Endothelial cell of umbilical vein (primary cell): ENCODE results near the gene RPS23. TPM values are rescaled to one million over a fixed set of nuclear protein-coding genes. Genes with fewer than 3 reads are reported as not detected.

Experiments used
- BruUV-seq: library from RNA; stranded (reverse); fragments of 400-500 nt; replicated peaks from 2 replicates; lab custom pipeline; 2021; lab: Mats Ljungman, UMichigan
- CTCF ChIA-PET: fragments of 300-600, 350-600 bp; sonication (Branson Sonifier 250); formaldehyde crosslinking; loops from one replicate; lab custom pipeline; 2021; ENCODE audit warnings: antibody characterized with exemption, inconsistent platforms; lab: Charles Lee
- POLR2A ChIA-PET: fragments of 300-600, 350-600 bp; sonication (Branson Sonifier 250); formaldehyde crosslinking; loops from one replicate; lab custom pipeline; 2021; ENCODE audit warnings: antibody characterized with exemption, inconsistent platforms; lab: Charles Lee
- DNase-seq: peaks from one replicate; pipeline ENCODE4 v3.0.0-alpha.2; 2011; ENCODE audit warnings: low read depth, low spot score
- FAIRE-seq: peaks from 2 replicates; lab custom pipeline; 2011; peaks lifted over from hg19 to GRCh38; lab: Jason Lieb, UNC
- H2AFZ ChIP-seq: 2 replicates; pipeline ENCODE4 v1.6.0; 2012; ENCODE audit warnings: low read depth, low read length, control low read depth, inconsistent platforms
- H3K27ac ChIP-seq: 2 replicates; pipeline ENCODE4 v1.5.1; 2011; ENCODE audit warnings: low read depth, mild to moderate bottlenecking, control low read depth, low read length, moderate library complexity; ENCODE audit not compliant: insufficient read depth
- H3K27me3 ChIP-seq, 2 experiments: 2 replicates each; pipeline versions ENCODE4 v1.6.0 to v1.6.1; 2011; ENCODE audit warnings: low read length in 2 of 2, mixed read lengths in 1 of 2; ENCODE audit not compliant: control insufficient read depth in 2 of 2, insufficient read depth in 2 of 2
- H3K36me3 ChIP-seq, 2 experiments: 2 replicates in 1 of 2; 3 replicates in 1 of 2; pipeline ENCODE4 v1.5.1; 2011; ENCODE audit warnings: low read length in 2 of 2, mild to moderate bottlenecking in 1 of 2, moderate library complexity in 1 of 2; ENCODE audit not compliant: control insufficient read depth in 2 of 2, insufficient read depth in 2 of 2; ENCODE audit errors: extremely low read depth in 1 of 2
- H3K4me1 ChIP-seq: 3 replicates; pipeline ENCODE4 v1.5.1; 2011; ENCODE audit warnings: mild to moderate bottlenecking, low read length; ENCODE audit not compliant: control insufficient read depth, insufficient read depth; ENCODE audit errors: extremely low read depth
- H3K4me2 ChIP-seq: 2 replicates; pipeline ENCODE4 v1.6.1; 2011; ENCODE audit warnings: low read length, control low read depth, mixed read lengths; ENCODE audit not compliant: insufficient read depth
- H3K4me3 ChIP-seq, 3 experiments: fragments of 200-600 bp in 1 of 3; sonication (generic), shearing (Covaris generic) in 1 of 3; replicated peaks in 1 of 3; 2 replicates each; pipeline ENCODE4 v1.5.1; 2011 to 2016; ENCODE audit warnings: control low read depth in 3 of 3, low read length in 3 of 3, mild to moderate bottlenecking in 2 of 3, inconsistent platforms in 1 of 3, low read depth in 1 of 3, moderate library complexity in 1 of 3; ENCODE audit not compliant: insufficient read depth in 1 of 3
- H3K79me2 ChIP-seq: 2 replicates; pipeline ENCODE4 v1.6.0; 2012; ENCODE audit warnings: low read length, inconsistent platforms; ENCODE audit not compliant: control insufficient read depth, insufficient read depth
- H3K9ac ChIP-seq: replicated peaks from 2 replicates; pipeline ENCODE3; 2011; ENCODE audit warnings: low read length, control low read depth; ENCODE audit not compliant: insufficient read depth; ENCODE audit errors: extremely low read depth
- H3K9me1 ChIP-seq: replicated peaks from 3 replicates; pipeline ENCODE4 v1.6.0; 2011; ENCODE audit warnings: mild to moderate bottlenecking, low read length; ENCODE audit not compliant: control insufficient read depth, insufficient read depth; ENCODE audit errors: extremely low read depth
- H3K9me3 ChIP-seq: replicated peaks from 2 replicates; pipeline ENCODE4 v1.5.1; 2012; ENCODE audit warnings: low read length, inconsistent platforms; ENCODE audit not compliant: control insufficient read depth, insufficient read depth
- H4K20me1 ChIP-seq: replicated peaks from 2 replicates; pipeline ENCODE3; 2011; ENCODE audit warnings: mild to moderate bottlenecking, low read length; ENCODE audit not compliant: control insufficient read depth, insufficient read depth; ENCODE audit errors: extremely low read depth
- EZH2 ChIP-seq: IDR thresholded peaks from 2 replicates; pipeline ENCODE4 v1.6.1; 2012; ENCODE audit warnings: borderline replicate concordance, low read depth, mild to moderate bottlenecking, moderate library complexity, low read length, inconsistent platforms; ENCODE audit not compliant: severe bottlenecking
- FOS ChIP-seq: IDR thresholded peaks from 2 replicates; pipeline ENCODE4 v1.6.1; 2011; ENCODE audit warnings: mild to moderate bottlenecking, low read length, moderate library complexity, borderline replicate concordance; ENCODE audit not compliant: insufficient read depth
- GATA2 ChIP-seq: IDR thresholded peaks from 2 replicates; pipeline ENCODE4 v1.7.0; 2011; ENCODE audit warnings: low read depth, mild to moderate bottlenecking, moderate library complexity, mixed read lengths, low read length; ENCODE audit not compliant: insufficient read length, insufficient read depth
- JUN ChIP-seq: IDR thresholded peaks from 2 replicates; pipeline ENCODE4 v1.6.1; 2011; ENCODE audit warnings: borderline replicate concordance, low read depth; ENCODE audit not compliant: insufficient read length, insufficient read depth
- MYC ChIP-seq: IDR thresholded peaks from one replicate; pipeline ENCODE4 v1.6.1; 2011; ENCODE audit warnings: mild to moderate bottlenecking, low read depth, low read length
- POLR2A ChIP-seq: IDR thresholded peaks from 2 replicates; pipeline ENCODE4 v1.6.1; 2012; ENCODE audit warnings: low read depth, mild to moderate bottlenecking, control low read depth, low read length
- POLR2AphosphoS5 ChIP-seq: IDR thresholded peaks from 2 replicates; pipeline ENCODE4 v1.6.1; 2012; ENCODE audit warnings: low read depth, mild to moderate bottlenecking, control low read depth, low read length, moderate library complexity; ENCODE audit not compliant: insufficient read depth
- dilution Hi-C: fragments of 300-500 bp; cut with MboI; formaldehyde crosslinking; loops from one replicate; pipeline ENCODE4 v1.15.0; 2019; ENCODE audit warnings: low sequenced_read_pairs; ENCODE audit not compliant: extremely low pct_ligation_motif_present
- intact Hi-C: fragments of 100-400 bp; cut with micrococcal nuclease; formaldehyde crosslinking; loops from one replicate; pipeline ENCODE4 v1.10.0; 2022
- polyA plus RNA-seq, 4 experiments: library from polyadenylated mRNA; depleted of rRNA in 3 of 4; stranded (reverse) in 3 of 4; unstranded in 1 of 4; fragments of >200 nt; gene quantifications; 2 replicates each; pipeline versions ENCODE4 v1.2.1 to v1.2.3, GENCODE V29; 2011 to 2012; ENCODE audit warnings: missing spikeins in 1 of 4
- total RNA-seq: library from RNA; stranded (reverse); gene quantifications from 2 replicates; pipeline ENCODE4 v1.2.3, GENCODE V29; 2021
- TF ChIP-seq, protein P1 (sequence below), 2 donors: IDR thresholded peaks; 1 replicate in 1 of 2; 2 replicates in 1 of 2; pipeline ENCODE4 v1.5.1; 2011; ENCODE audit warnings: low read length in 2 of 2, mild to moderate bottlenecking in 2 of 2, moderate library complexity in 2 of 2, control low read depth in 1 of 2, inconsistent platforms in 1 of 2, low read depth in 1 of 2; ENCODE audit not compliant: insufficient read depth in 1 of 2; ENCODE audit errors: extremely low read depth in 1 of 2
- TF ChIP-seq, protein P2 (sequence below): IDR thresholded peaks from 2 replicates; pipeline ENCODE4 v1.6.1; 2011; ENCODE audit not compliant: insufficient read depth, insufficient read length

RPS23 gene
- total and polyA plus RNA-seq, 2 donors (not counting 3 experiments of a cell fraction or from before 2014, with no cell fraction given): 2,037 to 3,265 TPM

DNA sequence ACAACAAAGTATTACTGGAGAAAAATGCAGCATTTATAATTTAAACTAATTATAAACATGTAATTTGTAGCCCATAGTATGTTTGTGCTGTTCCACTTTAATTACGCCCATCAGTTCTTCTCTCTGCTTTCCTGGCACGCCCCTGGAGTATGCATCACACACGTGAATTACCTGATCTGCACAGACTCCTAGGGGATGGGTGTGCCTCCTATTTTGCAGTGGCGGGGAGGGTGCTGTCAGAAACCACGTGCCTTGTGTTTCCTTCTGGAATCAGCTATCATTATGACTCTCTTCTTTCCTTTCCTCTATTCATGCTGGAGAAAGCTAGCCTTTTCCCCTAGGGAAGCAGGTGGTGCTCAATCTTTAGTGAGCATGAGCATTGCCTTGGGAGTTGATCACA, 43.3 kb downstream of the RPS23 start:
- no peak overlapping the region for H3K4me3 ChIP-seq
- no peak for TF ChIP-seq MYC
- TF ChIP-seq FOS: no peak
- no peak for TF ChIP-seq JUN
- no peak for TF ChIP-seq POLR2A
- no peak for TF ChIP-seq POLR2AphosphoS5
- TF ChIP-seq, protein P1, sequence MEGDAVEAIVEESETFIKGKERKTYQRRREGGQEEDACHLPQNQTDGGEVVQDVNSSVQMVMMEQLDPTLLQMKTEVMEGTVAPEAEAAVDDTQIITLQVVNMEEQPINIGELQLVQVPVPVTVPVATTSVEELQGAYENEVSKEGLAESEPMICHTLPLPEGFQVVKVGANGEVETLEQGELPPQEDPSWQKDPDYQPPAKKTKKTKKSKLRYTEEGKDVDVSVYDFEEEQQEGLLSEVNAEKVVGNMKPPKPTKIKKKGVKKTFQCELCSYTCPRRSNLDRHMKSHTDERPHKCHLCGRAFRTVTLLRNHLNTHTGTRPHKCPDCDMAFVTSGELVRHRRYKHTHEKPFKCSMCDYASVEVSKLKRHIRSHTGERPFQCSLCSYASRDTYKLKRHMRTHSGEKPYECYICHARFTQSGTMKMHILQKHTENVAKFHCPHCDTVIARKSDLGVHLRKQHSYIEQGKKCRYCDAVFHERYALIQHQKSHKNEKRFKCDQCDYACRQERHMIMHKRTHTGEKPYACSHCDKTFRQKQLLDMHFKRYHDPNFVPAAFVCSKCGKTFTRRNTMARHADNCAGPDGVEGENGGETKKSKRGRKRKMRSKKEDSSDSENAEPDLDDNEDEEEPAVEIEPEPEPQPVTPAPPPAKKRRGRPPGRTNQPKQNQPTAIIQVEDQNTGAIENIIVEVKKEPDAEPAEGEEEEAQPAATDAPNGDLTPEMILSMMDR (IDR thresholded peaks at IDR 0.05; ENCODE audit: extremely low read depth in 1 of 2, insufficient read depth in 1 of 2, low read depth in 1 of 2, low read length in 2 of 2): no peak
- TF ChIP-seq, protein P2, sequence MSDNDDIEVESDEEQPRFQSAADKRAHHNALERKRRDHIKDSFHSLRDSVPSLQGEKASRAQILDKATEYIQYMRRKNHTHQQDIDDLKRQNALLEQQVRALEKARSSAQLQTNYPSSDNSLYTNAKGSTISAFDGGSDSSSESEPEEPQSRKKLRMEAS: no peak
- no peak for TF ChIP-seq GATA2
- TF ChIP-seq EZH2: no peak
- ChIA-PET CTCF (interaction anchor here (1.5 kb wide), 1 partner anchor 8 kb away, joined by 4 read pairs; no protein-coding TSS in a partner anchor), POLR2A (no interaction called here)
- BruUV-seq: no TSS peak
- H3K9ac ChIP-seq: no peak overlapping the region
- no peaks in the 10 kb centered on the region for H3K9me1 ChIP-seq
- H3K79me2 ChIP-seq: no peaks in the 10 kb centered on the region
- no peak for DNase-seq
- no peaks in the 10 kb centered on the region for H3K4me1 ChIP-seq
- H3K9me3 ChIP-seq: no peaks in the 10 kb centered on the region
- no peak overlapping the region for H3K27ac ChIP-seq
- no peak overlapping the region for H2AFZ ChIP-seq
- intact Hi-C loops (no loop called here), dilution Hi-C loops (no loop called here)
- no peak overlapping the region for H3K4me2 ChIP-seq
- no peaks in the 10 kb centered on the region for H3K27me3 ChIP-seq
- H3K36me3 ChIP-seq: no peaks in the 10 kb centered on the region
- H4K20me1 ChIP-seq: no peaks in the 10 kb centered on the region
- no peak for FAIRE-seq
